HepG2 (cell line): ENCODE results near the gene CDHR4. TPM values are rescaled to one million over a fixed set of nuclear protein-coding genes. Genes with fewer than 3 reads are reported as not detected.

Experiments used
- ATF1 ChIP-seq: IDR thresholded peaks from 2 replicates; pipeline ENCODE4 v1.6.1; 2016; ENCODE audit warnings: mild to moderate bottlenecking, control low read depth
- CEBPB ChIP-seq: IDR thresholded peaks from 2 replicates; pipeline ENCODE4 v1.6.1; 2011; ENCODE audit warnings: low read depth, low read length, improper control_type of control experiment, borderline replicate concordance
- NFKBIZ ChIP-seq: IDR thresholded peaks from 2 replicates; pipeline ENCODE4 v1.6.1; 2018; ENCODE audit warnings: missing genetic modification reagents, missing compliant biosample characterization
- NR2F6 ChIP-seq, 2 experiments: IDR thresholded peaks; 2 replicates each; pipeline ENCODE4 v1.6.1; 2016; ENCODE audit warnings: antibody characterized with exemption in 1 of 2, mild to moderate bottlenecking in 1 of 2
- PRDM10 ChIP-seq: sonication (generic); formaldehyde crosslinking; IDR thresholded peaks from 2 replicates; pipeline ENCODE4 v1.4.0; 2020; ENCODE audit warnings: low read depth, missing genetic modification reagents
- RELA ChIP-seq: sonication (generic); formaldehyde crosslinking; IDR thresholded peaks from 2 replicates; pipeline ENCODE4 v1.4.0; 2020; ENCODE audit warnings: missing genetic modification reagents
- REST ChIP-seq, 2 experiments: IDR thresholded peaks; 2 replicates each; pipeline ENCODE4 v1.6.1; 2011 to 2012; ENCODE audit warnings: low read length in 2 of 2, borderline replicate concordance in 1 of 2, low read depth in 1 of 2, mild to moderate bottlenecking in 1 of 2, moderate library complexity in 1 of 2
- SIX1 ChIP-seq: sonication (generic); formaldehyde crosslinking; IDR thresholded peaks from 2 replicates; pipeline ENCODE4 v1.4.0; 2020; ENCODE audit warnings: missing genetic modification reagents, borderline replicate concordance
- SOX13 ChIP-seq, 3 experiments: fragments of 450-650 bp in 1 of 3; sonication (generic) in 1 of 3; formaldehyde crosslinking in 1 of 3; IDR thresholded peaks in 2 of 3; conservative IDR thresholded peaks in 1 of 3; 2 replicates each; pipeline versions ENCODE4 v1.5.0 to v1.6.1; 2016 to 2020; ENCODE audit warnings: antibody characterized with exemption in 1 of 3, mild to moderate bottlenecking in 1 of 3, missing compliant biosample characterization in 1 of 3, missing genetic modification reagents in 1 of 3, moderate library complexity in 1 of 3
- TBX2 ChIP-seq: sonication (generic); formaldehyde crosslinking; IDR thresholded peaks from 2 replicates; pipeline ENCODE4 v1.5.0; 2020; ENCODE audit warnings: missing genetic modification reagents, mild to moderate bottlenecking, borderline replicate concordance
- U2AF2 ChIP-seq: fragments of 200-400 bp; formaldehyde crosslinking; IDR thresholded peaks from 2 replicates; pipeline ENCODE4 v1.6.1; 2017; ENCODE audit warnings: low read depth, mild to moderate bottlenecking, low read length
- ZNF33B ChIP-seq: sonication (generic); formaldehyde crosslinking; IDR thresholded peaks from 2 replicates; pipeline ENCODE4 v1.5.1; 2020; ENCODE audit warnings: mild to moderate bottlenecking, missing genetic modification reagents
- polyA plus RNA-seq, 8 experiments: library from polyadenylated mRNA; depleted of rRNA in 3 of 8; stranded (reverse) in 7 of 8; unstranded in 1 of 8; fragments of >200 nt; fragmentation: Illumina TruSeq in 4 of 8; extraction: Trizol in 4 of 8; gene quantifications; 2 replicates each; pipeline versions ENCODE4 v1.2.1 to v1.2.3, GENCODE V29; 2011 to 2016; ENCODE audit warnings: low read depth in 4 of 8, missing spikeins in 1 of 8, mixed read lengths in 1 of 8; ENCODE audit not compliant: insufficient read depth in 1 of 8
- total RNA-seq, 5 experiments: library from RNA; depleted of rRNA; stranded (reverse); fragments of >200 nt; fragmentation: Illumina TruSeq; extraction: Trizol; gene quantifications; 2 replicates each; pipeline ENCODE4 v1.2.3, GENCODE V29; 2016; ENCODE audit warnings: low read depth in 1 of 5
- TF ChIP-seq, protein P1 (sequence below): IDR thresholded peaks from 2 replicates; pipeline ENCODE4 v1.6.1; 2012; ENCODE audit warnings: low read depth, low read length, improper control_type of control experiment
- TF ChIP-seq, protein P2 (sequence below): sonication (generic); formaldehyde crosslinking; IDR thresholded peaks from 2 replicates; pipeline ENCODE4 v1.5.1; 2020; ENCODE audit warnings: mild to moderate bottlenecking, missing genetic modification reagents, moderate library complexity

The CDHR4 gene
- total and polyA plus RNA-seq, 2 of the 13 experiments (the other 11 are each of a cell fraction or from before 2014, with no cell fraction given): 0.21 TPM; not detected in 1

GRCh38 chr3:49747792-49748480 is 51.7 kb downstream of the CDHR4 start (continued):
- TF ChIP-seq ZNF33B (CRISPR knock-in tag) (no peak), CEBPB (peak; percentile 79; the same call in 1 of the 2 replicates), REST (IDR thresholded peaks at IDR 0.05; ENCODE audit: borderline replicate concordance in 1 of 2, low read depth in 1 of 2, low read length in 2 of 2) (no peak), TBX2 (peak; percentile 37; the same call in 1 of the 2 replicates), SOX13 (IDR thresholded peaks at IDR 0.05) (no peak), SOX13 (CRISPR knock-in tag; conservative IDR thresholded peaks at IDR 0.05 in 1 of 2, IDR thresholded peaks at IDR 0.05 in 1 of 2) (0 out of 4 replicates have a peak, but pooled peaks of 1 of the 2 experiments have one; percentile 31), NR2F6 (IDR thresholded peaks at IDR 0.05) (no peak), NR2F6 (CRISPR knock-in tag; IDR thresholded peaks at IDR 0.05) (no peak), ATF1 (CRISPR knock-in tag) (peak; percentile 28; the same call in 1 of the 2 replicates), PRDM10 (CRISPR knock-in tag) (peak; percentile 45; the same call in 1 of the 2 replicates), RELA (CRISPR knock-in tag) (no peak), SIX1 (CRISPR knock-in tag) (no peak), NFKBIZ (CRISPR knock-in tag) (no peak), U2AF2 (no peak)
- TF ChIP-seq, protein P1, sequence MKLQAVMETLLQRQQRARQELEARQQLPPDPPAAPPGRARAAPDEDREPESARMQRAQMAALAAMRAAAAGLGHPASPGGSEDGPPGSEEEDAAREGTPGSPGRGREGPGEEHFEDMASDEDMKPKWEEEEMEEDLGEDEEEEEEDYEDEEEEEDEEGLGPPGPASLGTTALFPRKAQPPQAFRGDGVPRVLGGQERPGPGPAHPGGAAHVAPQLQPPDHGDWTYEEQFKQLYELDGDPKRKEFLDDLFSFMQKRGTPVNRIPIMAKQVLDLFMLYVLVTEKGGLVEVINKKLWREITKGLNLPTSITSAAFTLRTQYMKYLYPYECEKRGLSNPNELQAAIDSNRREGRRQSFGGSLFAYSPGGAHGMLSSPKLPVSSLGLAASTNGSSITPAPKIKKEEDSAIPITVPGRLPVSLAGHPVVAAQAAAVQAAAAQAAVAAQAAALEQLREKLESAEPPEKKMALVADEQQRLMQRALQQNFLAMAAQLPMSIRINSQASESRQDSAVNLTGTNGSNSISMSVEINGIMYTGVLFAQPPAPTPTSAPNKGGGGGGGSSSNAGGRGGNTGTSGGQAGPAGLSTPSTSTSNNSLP: no peak
- TF ChIP-seq, protein P2, sequence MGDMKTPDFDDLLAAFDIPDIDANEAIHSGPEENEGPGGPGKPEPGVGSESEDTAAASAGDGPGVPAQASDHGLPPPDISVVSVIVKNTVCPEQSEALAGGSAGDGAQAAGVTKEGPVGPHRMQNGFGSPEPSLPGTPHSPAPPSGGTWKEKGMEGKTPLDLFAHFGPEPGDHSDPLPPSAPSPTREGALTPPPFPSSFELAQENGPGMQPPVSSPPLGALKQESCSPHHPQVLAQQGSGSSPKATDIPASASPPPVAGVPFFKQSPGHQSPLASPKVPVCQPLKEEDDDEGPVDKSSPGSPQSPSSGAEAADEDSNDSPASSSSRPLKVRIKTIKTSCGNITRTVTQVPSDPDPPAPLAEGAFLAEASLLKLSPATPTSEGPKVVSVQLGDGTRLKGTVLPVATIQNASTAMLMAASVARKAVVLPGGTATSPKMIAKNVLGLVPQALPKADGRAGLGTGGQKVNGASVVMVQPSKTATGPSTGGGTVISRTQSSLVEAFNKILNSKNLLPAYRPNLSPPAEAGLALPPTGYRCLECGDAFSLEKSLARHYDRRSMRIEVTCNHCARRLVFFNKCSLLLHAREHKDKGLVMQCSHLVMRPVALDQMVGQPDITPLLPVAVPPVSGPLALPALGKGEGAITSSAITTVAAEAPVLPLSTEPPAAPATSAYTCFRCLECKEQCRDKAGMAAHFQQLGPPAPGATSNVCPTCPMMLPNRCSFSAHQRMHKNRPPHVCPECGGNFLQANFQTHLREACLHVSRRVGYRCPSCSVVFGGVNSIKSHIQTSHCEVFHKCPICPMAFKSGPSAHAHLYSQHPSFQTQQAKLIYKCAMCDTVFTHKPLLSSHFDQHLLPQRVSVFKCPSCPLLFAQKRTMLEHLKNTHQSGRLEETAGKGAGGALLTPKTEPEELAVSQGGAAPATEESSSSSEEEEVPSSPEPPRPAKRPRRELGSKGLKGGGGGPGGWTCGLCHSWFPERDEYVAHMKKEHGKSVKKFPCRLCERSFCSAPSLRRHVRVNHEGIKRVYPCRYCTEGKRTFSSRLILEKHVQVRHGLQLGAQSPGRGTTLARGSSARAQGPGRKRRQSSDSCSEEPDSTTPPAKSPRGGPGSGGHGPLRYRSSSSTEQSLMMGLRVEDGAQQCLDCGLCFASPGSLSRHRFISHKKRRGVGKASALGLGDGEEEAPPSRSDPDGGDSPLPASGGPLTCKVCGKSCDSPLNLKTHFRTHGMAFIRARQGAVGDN (CRISPR knock-in tag): peak; percentile 35
